ENCODE results near the gene OR4K5. TPM values are rescaled to one million over a fixed set of nuclear protein-coding genes. Genes with fewer than 3 reads are reported as not detected.
"Not testable (repeated sequence)": the region's sequence is repeated elsewhere in the genome, so short reads cannot be mapped to it uniquely, and the experiment has no call there.

OR4K5 gene
- total RNA-seq, 3 donors from 2014 or later = not detected

DNA sequence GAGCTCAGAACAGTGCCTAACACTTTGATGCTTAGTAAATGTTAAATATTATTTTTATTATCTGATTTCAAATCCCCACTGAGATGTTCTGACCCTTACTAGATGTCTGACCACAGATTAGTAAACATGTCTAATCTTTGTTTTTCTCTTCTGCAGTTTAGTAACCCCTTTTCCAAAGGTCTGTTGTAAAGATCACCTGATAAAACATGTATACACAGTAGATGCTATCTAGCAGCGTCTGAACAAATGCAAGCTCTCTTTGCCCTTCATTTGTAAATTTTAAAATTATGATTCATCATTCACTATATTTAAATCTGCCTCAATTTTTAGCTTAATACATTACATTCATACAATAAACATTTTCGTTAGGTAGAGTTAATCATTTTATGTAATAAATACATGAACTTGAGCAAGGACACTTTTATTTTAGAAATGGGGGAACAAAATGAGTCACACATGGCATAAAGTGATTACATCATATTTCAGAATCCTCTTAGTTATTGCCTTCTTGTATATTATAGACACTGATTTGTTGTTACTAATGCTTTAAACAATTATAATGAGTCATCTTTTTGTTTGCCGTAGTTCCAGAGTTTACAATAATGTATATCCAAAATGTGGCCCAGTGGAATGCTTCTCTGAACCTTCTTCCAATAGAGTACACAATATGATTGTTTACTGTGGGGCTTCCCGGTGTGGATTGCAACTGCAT, 1.7 kb upstream of the OR4K5 start:
- TF ChIP-seq, protein P1, sequence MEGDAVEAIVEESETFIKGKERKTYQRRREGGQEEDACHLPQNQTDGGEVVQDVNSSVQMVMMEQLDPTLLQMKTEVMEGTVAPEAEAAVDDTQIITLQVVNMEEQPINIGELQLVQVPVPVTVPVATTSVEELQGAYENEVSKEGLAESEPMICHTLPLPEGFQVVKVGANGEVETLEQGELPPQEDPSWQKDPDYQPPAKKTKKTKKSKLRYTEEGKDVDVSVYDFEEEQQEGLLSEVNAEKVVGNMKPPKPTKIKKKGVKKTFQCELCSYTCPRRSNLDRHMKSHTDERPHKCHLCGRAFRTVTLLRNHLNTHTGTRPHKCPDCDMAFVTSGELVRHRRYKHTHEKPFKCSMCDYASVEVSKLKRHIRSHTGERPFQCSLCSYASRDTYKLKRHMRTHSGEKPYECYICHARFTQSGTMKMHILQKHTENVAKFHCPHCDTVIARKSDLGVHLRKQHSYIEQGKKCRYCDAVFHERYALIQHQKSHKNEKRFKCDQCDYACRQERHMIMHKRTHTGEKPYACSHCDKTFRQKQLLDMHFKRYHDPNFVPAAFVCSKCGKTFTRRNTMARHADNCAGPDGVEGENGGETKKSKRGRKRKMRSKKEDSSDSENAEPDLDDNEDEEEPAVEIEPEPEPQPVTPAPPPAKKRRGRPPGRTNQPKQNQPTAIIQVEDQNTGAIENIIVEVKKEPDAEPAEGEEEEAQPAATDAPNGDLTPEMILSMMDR (IDR thresholded peaks at IDR 0.05) = no peak
- DNase-seq (no peak), ATAC-seq (no peak)
- H3K4me3 ChIP-seq = no peak overlapping the region
- H3K36me3 ChIP-seq (ENCODE audit: low read depth) = no peaks in the 10 kb centered on the region
- peaks cover 45% of the 10 kb centered on the region for H3K9me3 ChIP-seq
- intact Hi-C loops (cut with DNase I, micrococcal nuclease) = no loop called here
- H3K4me1 ChIP-seq (ENCODE audit: low read depth) = no peaks in the 10 kb centered on the region

DNA sequence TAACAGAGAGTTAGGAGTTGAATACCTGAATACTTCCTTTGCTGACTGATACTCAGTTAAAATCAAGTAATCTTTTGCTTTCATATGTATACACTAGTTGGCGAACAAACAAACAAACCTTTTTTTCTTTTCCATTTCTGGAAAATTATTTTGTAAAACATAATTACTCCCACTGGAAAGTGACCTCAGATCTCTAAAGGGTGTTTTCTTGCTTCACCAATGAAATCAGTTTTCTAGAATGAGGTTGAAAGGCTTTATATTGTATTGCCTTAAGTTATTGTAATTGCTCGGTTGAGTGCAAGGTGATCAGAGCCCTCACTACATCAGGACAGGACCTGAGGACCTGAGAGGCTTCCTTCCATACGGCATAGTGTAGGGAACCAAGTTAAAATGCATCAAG, 10.2 kb downstream of the OR4K5 start, which contains the start of gene OR4K1:
TSS of gene OR4K1 (plus strand) at position 301 of the 400 bp plus-strand sequence. CDS start 4,750 bp downstream, outside the sequence.
- no peaks in the 10 kb centered on the region for H3K36me3 ChIP-seq (ENCODE audit: low read depth)
- DNase-seq (no peak), ATAC-seq (no peak)
- intact Hi-C loops (cut with DNase I, micrococcal nuclease) = no loop called here
- TF ChIP-seq, protein P1 (IDR thresholded peaks at IDR 0.05) = no peak
- H3K9me3 ChIP-seq = peaks cover 46% of the 10 kb centered on the region
- no peak within 1 kb of the TSS for H3K4me3 ChIP-seq
- H3K4me1 ChIP-seq (ENCODE audit: low read depth) = no peaks in the 10 kb centered on the region

DNA sequence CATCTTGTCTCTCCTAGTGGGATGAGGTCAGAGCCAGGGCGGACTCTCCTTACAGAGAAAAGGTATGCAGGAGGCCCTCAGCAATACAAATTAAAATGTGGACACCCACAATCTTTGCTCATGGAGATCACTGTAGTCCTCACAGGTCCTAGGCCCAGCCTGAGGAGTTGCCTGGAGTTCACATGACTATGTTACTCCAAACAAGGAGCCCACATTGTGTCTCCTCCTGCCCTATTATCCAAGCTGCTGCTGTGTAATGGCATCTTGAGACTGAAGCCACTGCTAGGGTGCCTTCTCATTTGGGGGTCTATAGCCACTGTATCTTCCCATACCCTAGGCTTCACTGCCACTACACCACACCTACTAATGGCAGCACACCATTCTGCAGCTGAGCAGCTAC, 21.3 kb downstream of the OR4K5 start:
- no peaks in the 10 kb centered on the region for H3K36me3 ChIP-seq (ENCODE audit: low read depth)
- H3K4me1 ChIP-seq (ENCODE audit: low read depth) = no peaks in the 10 kb centered on the region
- H3K4me3 ChIP-seq = no peak overlapping the region
- ATAC-seq = no peak
- TF ChIP-seq, protein P1 (IDR thresholded peaks at IDR 0.05) = no peak
- intact Hi-C loops (cut with DNase I, micrococcal nuclease) = no loop called here
- peaks cover 39% of the 10 kb centered on the region for H3K9me3 ChIP-seq
- no peak for DNase-seq

DNA sequence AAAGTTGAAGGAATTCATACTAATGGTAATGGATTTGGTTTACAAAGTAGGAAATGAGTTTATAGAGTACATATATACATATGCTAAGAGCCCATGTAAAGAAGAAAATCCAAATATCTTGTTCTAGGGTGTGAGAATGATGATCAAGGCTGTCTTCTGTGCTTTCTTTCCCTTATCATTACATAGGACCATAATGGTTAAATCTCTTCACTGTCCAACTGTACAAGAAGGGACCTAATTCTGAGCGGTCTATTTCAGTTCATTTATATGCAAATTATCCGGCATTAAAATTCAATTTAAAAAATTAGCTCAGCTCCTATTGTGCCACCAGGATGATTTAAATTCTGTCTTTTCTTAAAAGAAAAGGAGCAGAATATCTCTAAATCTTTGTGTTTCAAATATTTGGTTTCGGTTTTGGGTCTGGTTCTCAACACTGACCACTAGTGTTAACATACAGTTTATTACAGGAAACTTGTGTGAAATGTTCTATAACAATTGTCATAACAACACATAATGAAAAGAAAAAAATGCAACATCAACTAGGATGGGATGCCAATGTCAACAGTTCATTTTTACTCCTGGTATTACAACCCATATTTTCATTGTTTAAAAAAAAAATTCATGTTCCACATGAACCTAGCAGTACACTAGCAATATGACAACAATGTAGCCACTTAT, 27.1 kb downstream of the OR4K5 start:
- intact Hi-C loops (cut with DNase I, micrococcal nuclease) = no loop called here
- TF ChIP-seq, protein P1 (IDR thresholded peaks at IDR 0.05) = no peak

DNA sequence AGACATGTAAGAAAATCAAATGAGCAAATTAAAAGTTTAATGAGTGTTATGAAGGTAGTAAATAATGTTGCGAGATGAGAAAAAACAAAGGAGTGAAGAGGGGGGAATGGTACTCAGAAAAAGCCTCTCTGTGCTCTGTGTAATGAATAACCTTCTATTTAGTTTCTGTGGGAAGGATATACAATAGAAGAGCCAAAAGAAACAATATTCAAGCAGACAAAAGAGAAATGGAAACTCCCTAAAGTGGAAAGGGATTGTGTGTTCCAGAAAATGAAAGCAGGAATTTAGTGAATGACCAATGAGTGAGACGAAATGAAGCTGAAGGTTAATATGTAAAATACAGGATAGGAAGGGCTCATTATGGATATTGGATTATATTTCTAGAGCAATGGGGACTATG, 28.8 kb downstream of the OR4K5 start:
- TF ChIP-seq, protein P1 (IDR thresholded peaks at IDR 0.05) = no peak
- DNase-seq (no peak), ATAC-seq (no peak)
- intact Hi-C loops (cut with DNase I, micrococcal nuclease) = no loop called here
- no peaks in the 10 kb centered on the region for H3K4me1 ChIP-seq (ENCODE audit: low read depth)
- H3K9me3 ChIP-seq = peaks cover 22% of the 10 kb centered on the region
- H3K36me3 ChIP-seq (ENCODE audit: low read depth) = no peaks in the 10 kb centered on the region
- no peak overlapping the region for H3K4me3 ChIP-seq

More for the DNA sequence above, 27.1 kb downstream of the OR4K5 start:
- Histone ChIP-seq H3K4me3 (no peak overlapping the region), H3K4me1 (ENCODE audit: low read depth) (no peaks in the 10 kb centered on the region), H3K36me3 (ENCODE audit: low read depth) (no peaks in the 10 kb centered on the region), H3K9me3 (peaks cover 28% of the 10 kb centered on the region)
- DNase-seq = no peak
- no peak for ATAC-seq

DNA sequence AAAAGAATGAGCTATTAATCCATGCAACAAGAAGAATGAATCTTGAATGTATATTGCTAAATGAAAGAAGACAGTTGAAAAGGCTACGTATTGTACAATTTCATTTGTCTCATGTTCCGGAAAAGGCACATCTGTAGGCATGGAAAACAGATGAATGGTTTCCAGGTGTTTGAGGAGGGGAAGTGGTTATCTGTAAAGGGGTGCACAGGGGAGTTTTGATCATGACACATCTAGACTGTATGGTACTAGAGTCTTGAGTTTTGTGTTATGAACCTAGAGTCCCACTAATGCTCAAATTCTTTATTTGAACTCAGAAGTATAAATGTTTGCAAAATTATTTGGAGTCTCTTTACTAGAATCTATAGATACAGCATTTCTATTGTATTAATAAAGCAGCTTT, 49.3 kb downstream of the OR4K5 start:
- intact Hi-C loops (cut with DNase I, micrococcal nuclease); ATAC-seq; H3K36me3 ChIP-seq (ENCODE audit: low read depth); DNase-seq; H3K4me3 ChIP-seq; H3K4me1 ChIP-seq (ENCODE audit: low read depth): not testable (repeated sequence)
- peaks cover 21% of the 10 kb centered on the region for H3K9me3 ChIP-seq

All from mucosa of descending colon (tissue), 3 donors.